CD1c-positive myeloid dendritic cell (primary cell): ENCODE results near the gene AMDHD2.

Source experiments
- DNase-seq: peaks from one replicate; pipeline ENCODE4 v3.0.0-alpha.2; 2016; ENCODE audit errors: extremely low spot score

AMDHD2 gene

DNA sequence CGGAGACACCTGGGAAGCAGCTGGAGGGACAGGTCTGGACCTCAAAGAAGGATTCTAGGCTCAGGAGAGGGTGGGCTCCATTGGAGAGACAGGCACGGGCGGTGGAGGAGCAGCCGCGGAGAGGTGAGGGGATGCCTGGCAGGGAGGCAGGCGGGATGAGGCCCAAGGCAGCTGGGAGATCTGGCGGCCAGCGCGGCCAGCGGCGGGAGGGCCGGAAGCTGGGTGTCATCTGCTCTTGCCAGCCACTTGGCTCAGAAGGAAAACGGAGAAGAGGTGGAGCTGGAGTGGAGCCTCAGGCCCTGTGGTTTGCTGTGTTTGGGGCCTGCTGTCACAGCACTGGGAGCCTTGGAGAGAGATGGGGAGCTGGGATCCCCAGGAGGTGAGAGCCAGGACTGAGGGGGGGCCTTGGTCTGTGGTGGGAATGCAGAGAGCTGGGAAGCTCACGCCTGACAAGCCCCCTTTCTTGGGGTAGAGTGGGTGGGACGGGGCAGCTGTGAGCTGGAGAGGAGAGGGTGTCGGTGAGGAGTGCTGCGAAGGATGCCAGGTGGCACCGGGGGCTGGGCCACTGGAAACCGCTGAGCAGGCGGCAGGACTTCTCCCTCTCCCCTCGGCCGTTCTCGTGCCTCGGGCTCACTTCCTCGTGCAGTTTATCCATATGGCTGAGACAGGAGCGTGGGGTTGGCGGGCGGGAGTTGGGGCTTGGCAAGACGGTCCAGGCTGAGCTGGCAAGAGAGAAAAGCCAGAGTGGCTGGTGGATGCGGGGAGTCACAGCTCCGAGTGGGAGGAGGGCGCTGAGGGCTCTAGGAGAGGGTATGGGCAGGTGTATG lies 37.2 kb upstream of the AMDHD2 start:
- peak; percentile 62 for DNase-seq

DNA sequence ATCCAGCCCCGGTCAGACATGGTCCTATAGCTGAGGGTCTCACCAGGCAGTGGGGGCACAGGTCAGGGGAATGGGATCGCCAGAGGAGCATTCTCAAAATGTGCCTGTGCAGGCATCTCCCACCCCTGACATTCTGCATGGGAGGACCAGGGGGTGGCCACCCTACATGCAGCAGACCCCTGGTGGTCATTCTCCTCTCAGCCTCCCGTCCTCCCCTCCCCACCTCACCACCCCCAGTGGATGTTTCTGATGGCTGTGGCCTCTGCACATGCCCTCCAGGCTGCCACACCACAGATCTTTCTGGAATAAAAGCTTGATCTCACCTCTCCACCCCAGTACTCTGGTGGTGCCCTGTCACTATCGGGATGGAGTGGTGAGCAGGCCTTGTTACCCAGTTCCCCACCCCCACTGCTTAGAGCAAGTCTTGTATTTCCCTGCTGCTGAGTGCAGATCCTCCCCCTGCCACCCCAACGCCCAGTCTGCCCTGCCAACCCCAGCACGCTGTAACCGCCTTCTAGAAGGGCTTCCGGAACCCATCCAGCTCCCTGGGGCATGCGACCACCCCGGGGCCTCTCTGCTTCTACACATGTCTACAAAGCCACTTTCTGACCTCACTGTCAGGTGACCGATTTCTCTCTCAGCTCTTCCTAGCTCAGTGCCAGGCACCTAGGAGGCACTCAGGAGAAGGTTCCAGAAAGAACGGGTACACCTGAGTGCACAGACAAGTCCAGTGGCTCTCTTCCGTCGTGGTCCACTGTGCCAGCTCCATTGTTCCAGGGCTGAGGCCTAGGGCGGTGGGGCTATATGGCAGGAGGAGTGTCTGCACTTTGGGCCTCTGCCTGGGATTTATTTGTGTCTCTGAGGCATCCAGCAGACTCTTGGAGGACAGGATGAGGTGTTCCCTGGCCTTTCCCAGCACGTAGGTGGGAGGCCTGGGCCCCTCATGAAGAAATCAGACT lies 36.0 kb upstream of the AMDHD2 start:
- no peak for DNase-seq

DNA sequence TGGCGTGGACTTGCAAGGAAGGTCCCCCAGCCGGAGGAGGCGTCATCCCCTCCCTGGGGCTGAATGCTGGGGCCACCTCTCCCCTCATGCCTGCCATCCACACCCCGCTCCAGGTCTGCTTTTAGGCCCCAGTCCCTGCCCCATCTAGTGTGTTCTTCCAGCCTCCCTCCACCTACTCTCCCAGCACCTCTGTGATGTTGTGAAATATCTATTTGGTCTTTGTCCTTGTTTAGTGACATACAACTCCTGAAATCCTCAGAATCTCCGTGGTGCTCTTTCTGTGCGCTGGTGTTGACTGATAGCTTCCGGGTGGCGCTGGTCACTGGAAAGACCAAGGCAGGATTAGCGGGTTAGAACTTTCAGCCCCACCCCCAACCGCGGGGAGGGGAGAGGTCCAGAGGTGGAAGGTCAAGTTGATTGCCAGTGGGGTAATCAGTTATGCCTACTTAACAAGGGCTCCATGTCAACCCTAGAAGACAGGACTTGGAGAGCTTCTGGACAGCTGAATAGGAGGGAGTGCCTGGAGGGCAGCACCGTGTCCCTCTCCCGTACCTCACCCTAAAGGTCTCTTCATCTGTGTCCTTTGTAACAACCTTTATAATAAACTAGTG lies 35.2 kb upstream of the AMDHD2 start:
- DNase-seq: no peak

DNA sequence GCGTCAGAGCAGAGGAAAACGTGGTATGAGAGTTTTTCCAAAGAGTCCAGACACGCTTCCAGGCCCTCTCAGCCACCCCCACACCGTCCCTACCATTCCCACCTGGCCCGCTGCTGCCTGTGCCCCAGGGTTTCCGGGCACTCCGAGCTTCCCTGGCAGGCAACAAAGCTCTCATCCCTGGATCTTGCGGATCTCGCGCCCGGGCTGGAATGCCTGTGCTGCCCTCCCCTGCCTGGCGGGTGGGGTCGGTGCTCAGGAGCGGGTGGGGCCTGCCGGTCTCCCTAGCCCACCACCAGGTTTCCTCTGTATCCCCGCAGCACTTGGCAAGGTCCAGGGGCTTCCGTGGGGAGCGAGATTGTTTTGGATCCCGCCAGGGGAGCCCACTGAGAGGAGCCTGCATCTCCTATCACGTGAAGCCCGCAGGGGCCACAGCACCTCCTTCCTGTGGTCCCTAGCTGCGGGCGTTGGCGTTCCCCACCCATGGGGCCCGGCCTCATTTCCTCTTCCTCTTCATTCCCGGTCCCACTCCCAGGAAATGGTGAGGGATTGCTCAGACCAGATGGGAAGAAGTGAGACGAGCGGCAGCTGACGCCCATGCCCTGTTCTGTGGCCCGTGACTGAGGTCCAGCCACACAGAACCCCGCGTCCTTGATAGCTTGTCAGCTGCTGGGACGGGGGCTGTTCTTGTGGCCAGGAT lies 34.2 kb upstream of the AMDHD2 start:
- peak; percentile 40 for DNase-seq

DNA sequence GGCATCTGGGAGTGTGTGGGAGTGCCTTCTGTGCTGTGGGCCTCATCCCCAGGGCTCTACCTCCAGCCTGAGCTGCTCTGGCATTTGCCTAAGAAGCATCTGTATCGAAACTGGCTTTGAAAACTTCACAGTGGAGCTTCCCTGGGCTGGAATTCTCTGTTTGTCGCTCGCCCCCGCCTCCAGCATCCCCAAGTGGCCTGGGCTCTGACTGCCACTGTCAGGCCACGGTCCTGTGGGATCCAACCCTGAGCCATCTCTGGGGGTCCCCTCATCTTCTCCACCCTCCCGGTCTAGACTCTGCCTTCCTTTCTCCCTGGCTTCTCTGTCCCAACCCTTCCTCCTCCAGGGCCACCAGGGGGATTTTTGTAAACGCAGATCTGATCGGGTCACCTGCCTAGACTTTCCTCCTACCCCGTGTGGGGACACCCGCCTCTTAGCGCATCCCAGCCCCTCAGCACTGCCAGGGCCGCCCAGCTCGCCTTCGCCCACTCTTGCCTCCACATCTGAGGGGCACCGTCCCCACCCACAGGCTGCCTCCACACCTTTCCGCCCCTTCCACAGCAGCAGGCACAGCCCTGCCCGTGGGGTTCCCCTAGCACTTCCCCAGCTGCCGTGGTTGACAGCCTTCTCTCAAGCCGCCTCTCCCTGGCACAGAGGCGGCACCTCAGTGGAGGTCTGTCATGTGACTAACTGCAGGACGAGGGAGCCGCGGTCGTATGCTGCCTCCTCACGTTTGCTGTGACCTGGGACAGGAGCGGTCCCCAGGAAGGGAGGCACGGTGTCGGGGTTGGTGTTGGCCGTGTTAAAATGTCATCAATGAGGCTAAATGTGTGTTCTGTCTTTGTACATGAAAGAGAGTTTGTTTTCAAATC lies 33.3 kb upstream of the AMDHD2 start:
- peak; percentile 81 for DNase-seq

DNA sequence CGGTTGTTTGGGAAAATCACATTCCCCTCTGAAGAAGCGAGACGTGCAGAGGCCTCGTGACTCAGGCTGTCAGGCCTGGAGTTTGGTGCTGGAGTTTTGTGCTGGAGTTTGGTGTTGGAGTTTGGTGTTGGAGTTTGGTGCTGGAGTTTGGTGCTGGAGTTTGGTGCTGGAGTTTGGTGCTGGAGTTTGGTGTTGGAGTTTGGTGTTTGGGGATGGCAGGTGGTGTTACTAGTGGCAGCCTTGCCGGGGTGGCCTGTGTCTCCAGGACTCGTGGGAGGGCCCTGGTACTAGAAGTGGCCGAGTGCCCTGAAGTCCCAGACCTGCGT lies 32.7 kb upstream of the AMDHD2 start:
- DNase-seq: no peak

DNA sequence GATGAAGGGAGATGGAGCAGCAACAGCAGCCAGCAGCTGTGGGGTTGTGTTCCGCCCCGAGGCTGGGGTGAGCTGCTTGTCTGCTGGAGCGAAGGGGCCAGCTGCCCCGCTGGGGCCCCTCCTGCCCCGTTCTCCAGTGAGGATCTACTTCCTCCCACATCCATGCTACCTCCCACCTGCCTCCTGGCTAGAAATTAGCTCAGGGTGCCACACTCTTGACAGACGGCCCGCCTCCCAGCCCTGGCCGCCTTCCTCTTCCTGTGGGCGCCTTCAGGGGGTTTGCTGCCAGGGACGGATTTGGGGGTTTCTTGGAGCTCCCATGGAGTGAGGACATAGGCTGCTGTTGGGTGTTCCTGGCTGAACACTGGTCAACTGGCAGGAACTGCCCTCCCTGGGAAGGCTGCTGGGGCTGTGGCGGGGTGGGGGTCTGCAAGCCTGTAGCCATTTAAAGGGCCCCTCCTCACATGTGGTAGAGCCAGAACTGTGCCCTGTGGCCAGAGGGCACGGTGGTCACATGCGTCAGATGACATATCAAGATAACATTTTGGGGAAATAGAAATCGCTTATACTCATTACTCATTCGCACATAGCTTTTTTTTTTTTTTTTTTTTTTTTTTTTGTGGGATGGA lies 32.2 kb upstream of the AMDHD2 start:
- peak; percentile 78 for DNase-seq

DNA sequence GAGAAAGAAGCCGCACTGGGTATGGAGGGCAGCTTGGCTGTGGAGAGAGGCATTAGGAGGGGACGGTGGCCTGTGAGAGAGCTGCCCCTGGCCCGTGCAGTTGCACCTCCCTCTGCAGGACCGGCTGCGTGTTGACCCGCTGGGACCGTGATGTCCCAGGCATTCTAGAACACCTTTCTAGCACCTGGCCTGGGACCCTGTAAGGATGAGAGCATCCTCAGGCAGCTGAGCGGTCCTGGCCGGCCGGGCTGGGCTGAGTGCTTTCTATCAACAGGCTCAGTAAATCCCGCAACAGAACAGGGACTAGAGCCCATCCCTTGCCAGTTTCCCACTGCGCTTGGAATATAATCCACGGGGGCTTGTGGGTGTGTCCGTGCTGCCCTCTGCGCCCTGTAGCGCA lies 30.6 kb upstream of the AMDHD2 start:
- DNase-seq: no peak

DNA sequence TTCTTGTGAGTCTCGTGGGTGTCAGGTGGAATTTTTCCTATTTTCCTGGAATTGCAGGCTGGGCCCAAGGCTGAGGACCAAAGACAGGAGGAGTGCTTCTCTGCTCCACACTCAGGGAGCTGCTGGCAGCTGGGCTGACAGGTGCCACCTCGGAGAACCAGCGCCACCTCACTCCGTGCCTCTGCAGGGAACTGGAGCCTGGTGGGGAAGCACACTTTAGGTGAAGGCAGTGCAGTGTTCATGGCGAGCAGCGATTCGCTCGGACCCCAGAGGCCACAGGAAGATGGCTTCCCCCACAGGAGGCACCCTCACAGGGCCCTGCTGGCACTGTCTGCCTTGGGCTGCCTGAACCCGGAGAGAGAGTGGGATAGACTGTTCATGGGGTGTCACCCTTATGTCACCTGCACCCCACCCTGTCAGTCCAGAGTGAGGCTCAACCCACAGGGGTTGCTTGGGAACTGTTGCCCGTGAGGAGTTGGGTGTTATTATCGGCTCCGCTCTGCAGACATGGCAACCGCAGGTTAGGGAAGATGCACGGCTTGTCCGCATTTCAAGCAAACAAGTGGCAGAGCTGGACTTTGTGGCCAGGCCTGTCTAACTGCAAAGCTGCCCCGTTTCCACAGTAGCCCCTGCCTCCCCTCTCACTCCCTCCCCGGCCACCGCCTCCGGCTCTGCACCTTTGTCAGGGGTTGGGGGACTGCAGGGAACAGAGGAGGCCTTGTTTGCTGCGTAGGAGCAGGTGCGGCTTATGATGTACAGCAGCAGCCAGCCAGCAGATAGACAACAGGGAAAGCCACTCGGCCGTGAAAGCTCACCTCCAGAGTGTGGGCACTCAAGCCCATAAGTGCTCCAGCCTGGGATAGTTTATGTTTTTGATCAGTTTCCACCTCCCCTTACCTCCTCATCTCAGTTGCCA lies 29.7 kb upstream of the AMDHD2 start:
- DNase-seq: no peak

DNA sequence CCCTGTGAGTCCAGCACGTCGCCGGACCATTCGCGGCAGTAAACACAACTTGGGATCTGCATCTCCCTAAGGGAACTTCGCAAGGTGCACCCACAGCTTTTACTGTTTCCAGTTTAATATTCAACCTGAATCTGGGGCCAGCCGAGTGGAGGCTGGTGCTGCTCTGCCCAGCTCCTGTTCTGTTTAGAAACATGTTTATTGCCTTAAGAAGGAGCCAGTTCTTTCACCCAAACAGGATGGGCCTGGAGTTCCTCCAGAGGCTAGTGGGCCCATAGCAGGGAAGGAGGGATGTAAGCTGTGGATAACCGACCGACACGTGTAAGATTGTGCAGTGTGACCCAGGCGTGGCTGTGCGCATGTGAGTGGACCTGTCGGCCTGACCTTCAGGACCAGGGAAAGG lies 27.9 kb upstream of the AMDHD2 start:
- no peak for DNase-seq

DNA sequence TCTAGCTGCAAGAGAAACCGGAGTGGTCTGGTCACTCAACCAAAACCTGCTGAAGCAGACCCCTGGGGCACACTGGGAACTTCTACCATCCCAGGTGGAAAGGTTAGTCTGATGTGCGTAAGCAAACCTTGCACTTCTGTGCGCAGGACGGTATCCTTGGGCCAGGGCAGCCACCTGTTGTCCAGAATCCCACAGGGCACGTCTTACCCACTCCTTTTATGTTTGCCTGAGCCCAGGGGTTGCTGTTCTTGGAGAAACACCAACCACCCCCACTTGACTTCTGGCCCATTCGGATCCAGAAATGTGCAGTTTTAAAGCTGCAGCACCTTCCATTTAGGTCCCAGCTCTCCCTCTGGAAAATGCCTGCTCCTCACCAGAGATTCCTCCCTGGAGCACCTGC lies 26.6 kb upstream of the AMDHD2 start:
- DNase-seq: no peak

DNA sequence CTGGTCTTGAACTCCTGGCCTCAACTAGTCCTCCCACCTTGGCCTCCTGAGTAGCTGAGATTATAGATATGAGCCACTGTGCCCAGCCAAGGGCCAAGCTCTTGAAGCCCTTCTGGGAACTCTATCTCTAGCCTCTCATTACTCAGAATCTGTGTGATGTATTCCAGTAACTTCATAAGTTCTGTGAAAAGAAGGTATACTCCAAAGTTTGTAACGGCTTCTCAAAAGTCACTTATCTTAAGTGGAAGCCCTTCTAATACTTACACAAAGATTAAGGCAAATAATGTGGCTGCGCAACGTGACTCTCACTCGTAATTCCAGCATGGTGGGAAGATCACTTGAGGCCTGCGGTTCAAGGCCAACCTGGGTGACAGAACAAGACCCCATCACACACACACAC lies 25.6 kb upstream of the AMDHD2 start:
- no peak for DNase-seq

DNA sequence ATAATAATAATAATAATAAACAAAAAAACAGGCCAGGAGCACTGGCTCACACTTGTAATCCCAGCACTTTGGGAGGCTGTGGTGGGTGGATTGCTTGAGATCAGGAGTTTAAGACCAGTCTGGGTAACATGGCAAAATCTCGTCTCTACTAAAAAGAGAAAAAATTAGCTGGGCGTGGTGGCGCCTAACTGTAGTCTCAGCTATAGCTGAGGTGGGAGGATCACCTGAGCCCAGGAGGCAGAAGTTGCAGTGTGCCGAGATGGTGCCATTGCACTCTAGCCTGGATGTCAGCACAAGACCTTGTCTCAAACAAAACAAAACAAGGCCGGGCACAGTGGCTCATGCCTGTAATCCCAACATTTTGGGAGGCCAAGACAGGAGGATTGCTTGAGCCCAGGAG lies 25.1 kb upstream of the AMDHD2 start:
- no peak for DNase-seq

DNA sequence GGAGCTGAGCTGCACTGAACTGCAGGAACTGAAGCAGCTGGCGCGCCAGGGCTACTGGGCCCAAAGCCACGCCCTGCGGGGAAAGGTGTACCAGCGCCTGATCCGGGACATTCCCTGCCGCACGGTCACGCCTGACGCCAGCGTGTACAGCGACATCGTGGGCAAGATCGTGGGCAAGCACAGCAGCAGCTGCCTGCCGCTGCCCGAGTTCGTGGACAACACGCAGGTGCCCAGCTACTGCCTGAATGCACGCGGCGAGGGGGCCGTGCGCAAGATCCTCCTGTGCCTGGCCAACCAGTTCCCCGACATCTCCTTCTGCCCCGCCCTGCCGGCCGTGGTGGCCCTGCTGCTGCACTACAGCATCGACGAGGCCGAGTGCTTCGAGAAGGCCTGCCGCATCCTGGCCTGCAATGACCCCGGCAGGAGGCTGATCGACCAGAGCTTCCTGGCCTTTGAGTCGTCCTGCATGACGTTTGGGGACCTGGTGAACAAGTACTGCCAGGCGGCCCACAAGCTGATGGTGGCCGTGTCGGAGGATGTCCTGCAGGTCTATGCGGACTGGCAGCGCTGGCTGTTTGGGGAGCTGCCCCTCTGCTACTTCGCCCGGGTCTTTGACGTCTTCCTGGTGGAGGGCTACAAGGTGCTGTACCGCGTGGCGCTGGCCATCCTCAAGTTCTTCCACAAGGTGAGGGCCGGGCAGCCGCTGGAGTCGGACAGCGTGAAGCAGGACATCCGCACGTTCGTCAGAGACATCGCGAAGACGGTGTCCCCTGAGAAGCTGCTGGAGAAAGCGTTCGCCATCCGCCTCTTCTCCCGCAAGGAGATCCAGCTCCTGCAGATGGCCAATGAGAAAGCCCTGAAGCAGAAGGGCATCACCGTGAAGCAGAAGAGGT lies 23.7 kb upstream of the AMDHD2 start:
- no peak for DNase-seq

DNA sequence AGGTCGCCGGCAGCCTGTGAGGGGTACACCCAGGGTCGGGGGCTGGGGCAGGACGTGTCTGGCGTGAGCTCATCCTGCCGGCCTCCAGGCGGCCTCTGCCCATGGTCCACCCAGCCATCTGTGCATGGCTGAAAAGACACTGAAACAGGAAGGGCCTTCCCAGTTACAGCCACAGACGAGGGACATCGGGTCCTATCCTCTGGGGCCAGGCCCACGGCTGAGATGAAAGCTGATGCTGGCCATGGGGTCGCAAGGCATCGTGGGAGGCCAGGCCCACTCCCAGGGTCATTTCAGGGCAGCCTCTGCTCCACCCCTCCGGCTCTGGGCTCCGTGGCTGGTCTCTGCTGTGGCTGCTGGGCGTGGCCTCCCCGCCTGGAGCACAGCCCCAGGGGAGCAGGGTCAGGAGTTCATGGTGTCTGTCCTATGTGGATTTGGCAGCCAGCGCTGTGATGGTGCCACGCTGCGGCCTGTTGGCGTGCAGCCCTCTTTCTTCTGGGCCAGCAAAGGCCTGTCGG lies 23.0 kb upstream of the AMDHD2 start:
- no peak for DNase-seq

DNA sequence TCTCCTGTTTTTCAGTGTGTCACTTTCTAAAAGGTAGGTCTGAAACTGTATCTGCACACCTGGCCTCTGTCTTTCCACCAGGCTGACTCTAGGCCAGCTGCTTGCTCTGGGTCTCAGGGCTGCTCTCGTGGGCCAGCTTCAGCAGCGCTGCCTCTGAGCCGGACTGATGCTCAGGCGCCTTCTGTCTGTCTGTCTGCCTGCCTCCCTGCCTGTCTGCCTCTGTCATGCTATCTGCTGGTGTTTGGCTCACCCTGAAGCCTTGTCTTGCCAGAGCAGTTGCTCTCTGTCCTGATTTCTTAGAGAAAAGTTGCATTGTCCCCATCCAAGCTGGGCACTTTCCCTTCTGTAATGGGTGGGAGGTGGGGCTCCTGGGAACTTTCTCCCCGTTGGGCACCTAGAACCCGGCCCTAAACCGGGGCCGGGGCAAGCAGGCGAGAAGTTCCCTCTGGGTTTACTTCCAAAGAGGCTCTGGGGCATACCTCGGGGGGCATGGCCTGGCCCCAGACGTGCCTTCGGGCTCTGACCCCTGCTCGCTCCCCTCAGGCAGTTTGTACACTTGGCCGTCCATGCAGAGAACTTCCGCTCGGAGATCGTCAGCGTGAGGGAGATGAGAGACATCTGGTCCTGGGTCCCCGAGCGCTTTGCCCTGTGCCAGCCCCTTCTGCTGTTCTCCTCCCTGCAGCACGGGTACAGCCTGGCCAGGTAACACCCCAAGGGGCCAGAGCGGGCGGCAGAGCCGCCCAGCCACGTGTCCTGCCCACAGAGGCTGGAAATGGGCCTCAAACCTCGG lies 22.3 kb upstream of the AMDHD2 start:
- DNase-seq: no peak

DNA sequence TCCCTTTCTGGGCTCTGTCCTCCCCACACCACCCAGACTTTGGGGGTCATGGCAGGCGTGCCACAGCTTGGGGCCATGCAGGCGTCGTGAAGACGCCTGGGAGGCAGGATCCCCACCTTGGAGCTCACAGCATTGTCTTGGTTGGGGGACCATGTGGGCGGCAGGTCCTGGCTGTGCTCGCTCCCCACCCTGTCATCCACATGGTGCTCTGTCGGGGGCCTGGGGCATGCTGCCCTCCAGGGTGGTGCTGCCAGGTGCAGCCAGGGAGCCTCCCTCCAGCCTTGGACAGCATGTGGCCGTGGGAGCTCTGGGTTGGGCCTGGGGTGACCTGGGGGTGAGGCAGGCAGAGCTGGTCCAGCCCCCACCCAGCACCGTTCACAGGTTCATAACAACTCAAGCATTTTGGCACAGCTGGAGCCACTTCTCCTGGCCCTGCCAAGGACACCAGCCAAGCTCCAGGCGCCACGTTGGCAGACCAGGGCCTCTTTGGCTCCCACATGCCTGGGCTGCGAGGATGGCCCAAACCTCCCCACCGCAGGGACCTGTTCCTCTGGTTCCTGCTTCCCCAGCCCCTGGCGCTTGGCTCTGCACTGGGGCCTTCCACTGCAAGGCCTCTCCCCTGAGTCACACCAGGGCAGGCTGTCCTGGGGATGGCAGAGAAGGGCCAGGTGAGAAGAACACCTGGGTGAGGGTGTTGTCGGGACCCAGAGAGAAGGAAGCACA lies 21.5 kb upstream of the AMDHD2 start:
- DNase-seq: no peak
